IMR-90 (cell line): Measurements from ENCODE around the gene USP43.

Source experiments
- BHLHE40 ChIP-seq: fragments of 150-350 bp; IDR thresholded peaks from 2 replicates; pipeline ENCODE4 v1.6.1; 2016; ENCODE audit warnings: mild to moderate bottlenecking, low read depth, low read length
- CTCF ChIP-seq: conservative IDR thresholded peaks from 2 replicates; pipeline ENCODE4 v1.5.1; 2012; ENCODE audit warnings: mild to moderate bottlenecking, low read depth, low read length, improper control_type of control experiment
- FOS ChIP-seq: fragments of 150-350 bp; IDR thresholded peaks from 2 replicates; pipeline ENCODE4 v1.6.1; 2016; ENCODE audit warnings: low read depth, low read length
- MAFK ChIP-seq: IDR thresholded peaks from 2 replicates; pipeline ENCODE4 v1.6.1; 2012; ENCODE audit warnings: low read depth, low read length, improper control_type of control experiment
- POLR2A ChIP-seq: IDR thresholded peaks from 2 replicates; pipeline ENCODE4 v1.6.1; 2012; ENCODE audit warnings: mild to moderate bottlenecking, low read depth, low read length
- RCOR1 ChIP-seq: IDR thresholded peaks from 2 replicates; pipeline ENCODE4 v1.6.1; 2012; ENCODE audit warnings: mild to moderate bottlenecking, low read length, improper control_type of control experiment; ENCODE audit not compliant: insufficient replicate concordance
- RFX5 ChIP-seq: IDR thresholded peaks from 2 replicates; pipeline ENCODE4 v1.8.0; 2012; ENCODE audit warnings: low read depth, mild to moderate bottlenecking, low read length, moderate library complexity
- USF2 ChIP-seq: fragments of 150-350 bp; IDR thresholded peaks from 2 replicates; pipeline ENCODE4 v1.6.1; 2017; ENCODE audit warnings: mild to moderate bottlenecking, antibody characterized with exemption, low read length, low read depth

GRCh38 chr17:9763643-9764042, 118.3 kb downstream of the USP43 start:
- TF ChIP-seq RFX5 (no peak), BHLHE40 (no peak), CTCF (no peak), MAFK (no peak), POLR2A (no peak), RCOR1 (no peak), USF2 (no peak), FOS (no peak)
